IPS DF 4.7 (cell line): ENCODE measurements around the gene RPL32.

ENCODE experiments used
- DNase-seq: peaks from one replicate; pipeline ENCODE4 v3.0.0-alpha.2; 2013; ENCODE audit warnings: low spot score; ENCODE audit errors: extremely low read depth

Gene RPL32

GRCh38 chr3:12833222-12834161 is 7.9 kb downstream of the RPL32 start:
- no peak for DNase-seq

GRCh38 chr3:12832350-12833221 is 8.8 kb downstream of the RPL32 start:
- no peak for DNase-seq

GRCh38 chr3:12831301-12831866 is 10.0 kb downstream of the RPL32 start:
- no peak for DNase-seq

- DNase-seq = no peak
These were observed 10.6 kb downstream of the RPL32 start for GRCh38 chr3:12830785-12831156.

- DNase-seq = no peak
These were observed 11.2 kb downstream of the RPL32 start for GRCh38 chr3:12829886-12830784.

GRCh38 chr3:12829404-12829803 is 12.0 kb downstream of the RPL32 start:
- DNase-seq = no peak

- no peak for DNase-seq
These were observed 12.6 kb downstream of the RPL32 start for GRCh38 chr3:12828751-12829150.

GRCh38 chr3:12825156-12825555 is 16.2 kb downstream of the RPL32 start:
- no peak for DNase-seq

- DNase-seq = no peak
These were observed 17.1 kb downstream of the RPL32 start for GRCh38 chr3:12824299-12824698.

- DNase-seq = no peak
These were observed 18.5 kb downstream of the RPL32 start for GRCh38 chr3:12822725-12823373.

- DNase-seq = no peak
These were observed 22.6 kb downstream of the RPL32 start for GRCh38 chr3:12818773-12819172.

- DNase-seq = no peak
These were observed 23.1 kb downstream of the RPL32 start for GRCh38 chr3:12818273-12818672.

- no peak for DNase-seq
These were observed 24.0 kb downstream of the RPL32 start for GRCh38 chr3:12817343-12817710.

GRCh38 chr3:12816521-12817342 is 24.6 kb downstream of the RPL32 start:
- DNase-seq = no peak

GRCh38 chr3:12815719-12816118 is 25.6 kb downstream of the RPL32 start:
- DNase-seq = no peak

GRCh38 chr3:12815078-12815477 is 26.3 kb downstream of the RPL32 start:
- no peak for DNase-seq

GRCh38 chr3:12813967-12814366 is 27.4 kb downstream of the RPL32 start:
- DNase-seq = no peak

- DNase-seq = no peak
These were observed 28.6 kb downstream of the RPL32 start for GRCh38 chr3:12812812-12813211.

GRCh38 chr3:12810961-12811360 is 30.4 kb downstream of the RPL32 start:
- DNase-seq = no peak
